GM18873 (cell line): ENCODE results near the gene PEX10.

Experiments used
- ATAC-seq: cut with Tn5 transposase; IDR thresholded peaks from one replicate; pipeline ENCODE4 v1.9.1; 2021; ENCODE audit warnings: mild to moderate bottlenecking, moderate library complexity, moderate number of reproducible peaks; ENCODE audit not compliant: unreplicated experiment, low FRiP score

Gene PEX10

GRCh38 chr1:2355373-2356261 is 56.7 kb downstream of the PEX10 start:
- ATAC-seq, result no peak

GRCh38 chr1:2354511-2355372 is 57.6 kb downstream of the PEX10 start:
- no peak for ATAC-seq
